Gastroesophageal sphincter (tissue), 3 donors: ENCODE data around the gene SMURF1.

Experiments
- CTCF ChIP-seq, 4 experiments: fragments of 200-600 bp in 2 of 4; fragments of 450-650 bp in 2 of 4; sonication (generic) in 1 of 4; IDR thresholded peaks; one replicate each; pipeline ENCODE4 v1.5.1; 2017 to 2019; ENCODE audit warnings: antibody characterized with exemption in 4 of 4, mild to moderate bottlenecking in 2 of 4, moderate library complexity in 2 of 4
- POLR2AphosphoS5 ChIP-seq: sonication (generic); formaldehyde crosslinking; IDR thresholded peaks from one replicate; pipeline ENCODE4 v1.6.1; 2017; ENCODE audit warnings: antibody characterized with exemption

- no peak for TF ChIP-seq CTCF (IDR thresholded peaks at IDR 0.05)
- no peak for TF ChIP-seq POLR2AphosphoS5
These were observed 135.7 kb downstream of the SMURF1 start for GRCh38 chr7:99008181-99008631.
